Loucy (cell line): ENCODE measurements around the gene OR2T33.
"Not testable (repeated sequence)": the region's sequence is repeated elsewhere in the genome, so short reads cannot be mapped to it uniquely, and the experiment has no call there.

ENCODE experiments used
- H2AFZ ChIP-seq: fragments of 200-600 bp; sonication (generic); 2 replicates; pipeline ENCODE4 v1.6.0; 2016; ENCODE audit warnings: antibody characterized with exemption, mild to moderate bottlenecking, low read length, moderate library complexity
- H3F3A ChIP-seq: fragments of 200-600 bp; 2 replicates; pipeline ENCODE4 v1.6.0; 2016; ENCODE audit warnings: antibody characterized with exemption, low read depth, mild to moderate bottlenecking
- H3K27me3 ChIP-seq: fragments of 200-600 bp; sonication (generic); 2 replicates; pipeline ENCODE4 v1.6.1; 2014; ENCODE audit warnings: low read length, mild to moderate bottlenecking; ENCODE audit not compliant: insufficient read depth, poor library complexity, severe bottlenecking
- H3K36me3 ChIP-seq: fragments of 200-600 bp; sonication (generic); 2 replicates; pipeline ENCODE4 v1.6.1; 2016; ENCODE audit warnings: low read length; ENCODE audit not compliant: insufficient read depth
- H3K4me1 ChIP-seq: fragments of 200-600 bp; sonication (generic); 2 replicates; pipeline ENCODE4 v1.5.1; 2014; ENCODE audit warnings: low read length, mild to moderate bottlenecking; ENCODE audit not compliant: insufficient read depth, poor library complexity, severe bottlenecking
- H3K4me2 ChIP-seq: fragments of 200-600 bp; sonication (generic); 2 replicates; pipeline ENCODE4 v1.6.0; 2014; ENCODE audit warnings: antibody characterized with exemption, low read length, low read depth, mild to moderate bottlenecking; ENCODE audit not compliant: poor library complexity, severe bottlenecking
- H3K4me3 ChIP-seq: fragments of 200-600 bp; sonication (generic); 2 replicates; pipeline ENCODE4 v1.5.1; 2014; ENCODE audit warnings: low read length, mild to moderate bottlenecking, mixed read lengths; ENCODE audit not compliant: poor library complexity, severe bottlenecking
- H3K79me2 ChIP-seq: fragments of 200-600 bp; sonication (generic); 2 replicates; pipeline ENCODE4 v1.6.1; 2014; ENCODE audit warnings: low read length; ENCODE audit not compliant: insufficient read depth
- H3K9ac ChIP-seq: fragments of 200-600 bp; sonication (generic); 2 replicates; pipeline ENCODE4 v1.6.0; 2014; ENCODE audit warnings: mild to moderate bottlenecking, low read depth, low read length, moderate library complexity; ENCODE audit not compliant: poor library complexity, severe bottlenecking
- H3K9me2 ChIP-seq: fragments of 200-600 bp; sonication (generic); replicated peaks from 2 replicates; pipeline ENCODE4 v1.6.1; 2016; ENCODE audit warnings: low read depth, low read length, mixed read lengths
- H3K9me3 ChIP-seq: fragments of 200-600 bp; sonication (generic); 2 replicates; pipeline ENCODE4 v1.6.1; 2014; ENCODE audit warnings: mild to moderate bottlenecking, antibody characterized with exemption, low read length, low read depth; ENCODE audit not compliant: insufficient read depth
- H4K20me1 ChIP-seq: fragments of 200-600 bp; sonication (generic); 2 replicates; pipeline ENCODE4 v1.6.0; 2014; ENCODE audit warnings: antibody characterized with exemption, low read length, mild to moderate bottlenecking; ENCODE audit not compliant: insufficient read depth, poor library complexity, severe bottlenecking
- EZH2phosphoT487 ChIP-seq: fragments of 200-600 bp; IDR thresholded peaks from 2 replicates; pipeline ENCODE4 v1.6.1; 2018; ENCODE audit warnings: antibody characterized with exemption, mild to moderate bottlenecking, moderate library complexity, borderline replicate concordance
- TF ChIP-seq, protein P1 (sequence below): fragments of 200-600 bp; sonication (generic); conservative IDR thresholded peaks from 2 replicates; pipeline ENCODE4 v1.5.1; 2014; ENCODE audit warnings: mild to moderate bottlenecking, antibody characterized with exemption, low read length

OR2T33 gene

GRCh38 chr1:248268178-248268577, 9.6 kb downstream of the OR2T33 start:
- Histone ChIP-seq H3F3A (no peaks in the 10 kb centered on the region), H3K79me2 (no peaks in the 10 kb centered on the region), H4K20me1 (no peaks in the 10 kb centered on the region), H3K9ac (no peak overlapping the region), H3K4me3 (no peak overlapping the region), H3K36me3 (no peaks in the 10 kb centered on the region), H3K9me3 (no peaks in the 10 kb centered on the region), H2AFZ (no peak overlapping the region), H3K27me3 (no peaks in the 10 kb centered on the region), H3K4me1 (no peaks in the 10 kb centered on the region), H3K4me2 (no peak overlapping the region), H3K9me2 (no peaks in the 10 kb centered on the region)
- no peak for TF ChIP-seq EZH2phosphoT487
- TF ChIP-seq, protein P1, sequence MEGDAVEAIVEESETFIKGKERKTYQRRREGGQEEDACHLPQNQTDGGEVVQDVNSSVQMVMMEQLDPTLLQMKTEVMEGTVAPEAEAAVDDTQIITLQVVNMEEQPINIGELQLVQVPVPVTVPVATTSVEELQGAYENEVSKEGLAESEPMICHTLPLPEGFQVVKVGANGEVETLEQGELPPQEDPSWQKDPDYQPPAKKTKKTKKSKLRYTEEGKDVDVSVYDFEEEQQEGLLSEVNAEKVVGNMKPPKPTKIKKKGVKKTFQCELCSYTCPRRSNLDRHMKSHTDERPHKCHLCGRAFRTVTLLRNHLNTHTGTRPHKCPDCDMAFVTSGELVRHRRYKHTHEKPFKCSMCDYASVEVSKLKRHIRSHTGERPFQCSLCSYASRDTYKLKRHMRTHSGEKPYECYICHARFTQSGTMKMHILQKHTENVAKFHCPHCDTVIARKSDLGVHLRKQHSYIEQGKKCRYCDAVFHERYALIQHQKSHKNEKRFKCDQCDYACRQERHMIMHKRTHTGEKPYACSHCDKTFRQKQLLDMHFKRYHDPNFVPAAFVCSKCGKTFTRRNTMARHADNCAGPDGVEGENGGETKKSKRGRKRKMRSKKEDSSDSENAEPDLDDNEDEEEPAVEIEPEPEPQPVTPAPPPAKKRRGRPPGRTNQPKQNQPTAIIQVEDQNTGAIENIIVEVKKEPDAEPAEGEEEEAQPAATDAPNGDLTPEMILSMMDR = no peak

GRCh38 chr1:248259309-248259708, 18.5 kb downstream of the OR2T33 start:
- not testable (repeated sequence) for H3K9ac ChIP-seq, H3K9me2 ChIP-seq, H3K36me3 ChIP-seq, H2AFZ ChIP-seq, H3K4me3 ChIP-seq, H3F3A ChIP-seq, H3K27me3 ChIP-seq, H3K4me1 ChIP-seq, H4K20me1 ChIP-seq, H3K79me2 ChIP-seq, H3K4me2 ChIP-seq, H3K9me3 ChIP-seq

DNA sequence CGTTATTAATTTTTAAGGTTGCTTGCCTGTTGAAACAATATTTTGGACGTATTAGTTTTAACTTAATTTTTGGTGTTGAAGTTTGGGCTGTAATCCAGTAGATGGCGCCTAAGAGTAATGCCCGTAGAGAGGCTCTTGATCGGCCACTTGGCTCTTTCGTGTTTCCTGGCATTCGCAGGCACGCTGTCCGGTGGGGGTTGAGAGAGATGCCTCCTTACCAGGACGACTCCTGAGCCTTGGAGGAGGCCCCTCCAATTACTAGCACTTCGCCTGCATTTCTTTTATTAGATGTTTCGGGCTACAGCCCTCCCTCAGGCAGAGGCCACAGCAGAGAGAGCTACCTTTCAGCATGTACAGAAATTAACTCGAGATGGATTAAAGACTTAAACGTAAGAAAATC, 34.6 kb downstream of the OR2T33 start:
- Histone ChIP-seq H3K4me1 (no peaks in the 10 kb centered on the region), H3K4me2 (no peak overlapping the region), H3K9me3 (no peaks in the 10 kb centered on the region), H3K36me3 (no peaks in the 10 kb centered on the region), H3K27me3 (no peaks in the 10 kb centered on the region), H3F3A (no peaks in the 10 kb centered on the region), H3K79me2 (no peaks in the 10 kb centered on the region), H4K20me1 (no peaks in the 10 kb centered on the region), H2AFZ (no peak overlapping the region), H3K4me3 (no peak overlapping the region), H3K9me2 (no peaks in the 10 kb centered on the region), H3K9ac (no peak overlapping the region)
- TF ChIP-seq EZH2phosphoT487 = no peak
- TF ChIP-seq, protein P1 = peak; percentile 75

GRCh38 chr1:248239478-248239877, 38.3 kb downstream of the OR2T33 start:
- no peak overlapping the region for H3K4me2 ChIP-seq
- TF ChIP-seq, protein P1 = no peak
- no peak for TF ChIP-seq EZH2phosphoT487
- H4K20me1 ChIP-seq = no peaks in the 10 kb centered on the region
- H3K79me2 ChIP-seq = no peaks in the 10 kb centered on the region
- no peaks in the 10 kb centered on the region for H3K9me3 ChIP-seq
- H2AFZ ChIP-seq = no peak overlapping the region
- H3K27me3 ChIP-seq = no peaks in the 10 kb centered on the region
- H3K36me3 ChIP-seq = no peaks in the 10 kb centered on the region
- no peaks in the 10 kb centered on the region for H3K9me2 ChIP-seq
- H3F3A ChIP-seq = no peaks in the 10 kb centered on the region
- H3K9ac ChIP-seq = no peak overlapping the region
- H3K4me1 ChIP-seq = no peaks in the 10 kb centered on the region
- H3K4me3 ChIP-seq = no peak overlapping the region
